ENCODE measurements around the gene ACOT12. TPM values are rescaled to one million over a fixed set of nuclear protein-coding genes. Genes with fewer than 3 reads are reported as not detected.

The ACOT12 gene
- total and polyA plus RNA-seq, 9 of the 15 experiments (the other 6 are each of a cell fraction or from before 2014, with no cell fraction given), result 0.03 TPM; not detected in 8

DNA sequence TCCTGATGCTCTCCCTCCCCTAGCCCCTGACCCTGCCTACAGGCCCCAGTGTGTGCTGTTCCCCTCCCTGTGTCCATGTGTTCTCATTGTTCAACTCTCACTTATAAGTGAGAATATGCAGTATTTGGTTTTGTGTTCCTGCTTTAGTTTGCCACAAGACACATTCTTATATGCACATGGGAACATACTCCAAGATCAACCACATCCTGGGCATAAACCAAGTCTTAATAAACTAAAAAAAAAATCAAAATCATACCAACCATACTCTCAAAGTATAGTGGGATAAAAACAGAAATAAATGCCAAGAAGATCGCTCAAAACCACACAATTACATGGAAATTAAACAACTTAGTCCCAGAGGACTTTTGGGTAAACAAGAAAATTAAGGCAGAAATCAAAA lies 103.8 kb downstream of the ACOT12 start:
- Histone ChIP-seq H3K4me3 (no peak overlapping the region), H3K9me1 (ENCODE audit: control insufficient read depth, insufficient read depth, low read length) (no peaks in the 10 kb centered on the region), H3K27me3 (ENCODE audit: control insufficient read depth in 2 of 2, insufficient read depth in 2 of 2, low read length in 2 of 2) (no peaks in the 10 kb centered on the region), H3K79me2 (ENCODE audit: control insufficient read depth, insufficient read depth, low read length) (peaks cover 16% of the 10 kb centered on the region; the same call in 2 of the 3 replicates), H3K4me2 (ENCODE audit: insufficient read depth, low read length) (no peak overlapping the region), H3K27ac (ENCODE audit: extremely low read depth, low read depth, low read length) (no peak overlapping the region), H4K20me1 (replicated peaks; ENCODE audit: control insufficient read depth, insufficient read depth, low read length) (no peaks in the 10 kb centered on the region), H2AFZ (ENCODE audit: low read depth, low read length) (no peak overlapping the region), H3K9ac (ENCODE audit: insufficient read depth in 1 of 2, low read depth in 2 of 2, low read length in 2 of 2) (no peak overlapping the region), H3K36me3 (ENCODE audit: control insufficient read depth, insufficient read depth, low read length) (no peaks in the 10 kb centered on the region), H3K4me1 (replicated peaks in 1 of 2; ENCODE audit: control insufficient read depth in 2 of 2, insufficient read depth in 2 of 2, low read length in 2 of 2) (no peaks in the 10 kb centered on the region; a peak in 1 of 5 replicates), H3K9me3 (replicated peaks; ENCODE audit: control insufficient read depth, insufficient read depth, low read depth, low read length) (peaks cover 2% of the 10 kb centered on the region; the same call in 1 of the 2 replicates)
- BruUV-seq (replicated peaks), result no TSS peak
- DNase-seq (ENCODE audit: extremely low read depth in 1 of 4, low spot score in 3 of 4) (no peak), FAIRE-seq (no peak), ATAC-seq (no peak)
- intact Hi-C loops (cut with micrococcal nuclease) (no loop called here), in situ Hi-C loops (cut with MboI) (no loop called here)
- WGBS (ENCODE audit: insufficient coverage, low coverage, missing lambda C conversion rate), result 25% methylated on average over 1 of the region's 1 CpG
- CTCF ChIA-PET (ENCODE audit: low intra/inter-chr PET ratio), result no interaction called here
- TF ChIP-seq NR2F6 (CRISPR knock-in tag; IDR thresholded peaks at IDR 0.05), result no peak
- TF ChIP-seq, protein P1, sequence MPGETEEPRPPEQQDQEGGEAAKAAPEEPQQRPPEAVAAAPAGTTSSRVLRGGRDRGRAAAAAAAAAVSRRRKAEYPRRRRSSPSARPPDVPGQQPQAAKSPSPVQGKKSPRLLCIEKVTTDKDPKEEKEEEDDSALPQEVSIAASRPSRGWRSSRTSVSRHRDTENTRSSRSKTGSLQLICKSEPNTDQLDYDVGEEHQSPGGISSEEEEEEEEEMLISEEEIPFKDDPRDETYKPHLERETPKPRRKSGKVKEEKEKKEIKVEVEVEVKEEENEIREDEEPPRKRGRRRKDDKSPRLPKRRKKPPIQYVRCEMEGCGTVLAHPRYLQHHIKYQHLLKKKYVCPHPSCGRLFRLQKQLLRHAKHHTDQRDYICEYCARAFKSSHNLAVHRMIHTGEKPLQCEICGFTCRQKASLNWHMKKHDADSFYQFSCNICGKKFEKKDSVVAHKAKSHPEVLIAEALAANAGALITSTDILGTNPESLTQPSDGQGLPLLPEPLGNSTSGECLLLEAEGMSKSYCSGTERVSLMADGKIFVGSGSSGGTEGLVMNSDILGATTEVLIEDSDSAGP (CRISPR knock-in tag; IDR thresholded peaks at IDR 0.05), result no peak
- TF ChIP-seq, protein P2, sequence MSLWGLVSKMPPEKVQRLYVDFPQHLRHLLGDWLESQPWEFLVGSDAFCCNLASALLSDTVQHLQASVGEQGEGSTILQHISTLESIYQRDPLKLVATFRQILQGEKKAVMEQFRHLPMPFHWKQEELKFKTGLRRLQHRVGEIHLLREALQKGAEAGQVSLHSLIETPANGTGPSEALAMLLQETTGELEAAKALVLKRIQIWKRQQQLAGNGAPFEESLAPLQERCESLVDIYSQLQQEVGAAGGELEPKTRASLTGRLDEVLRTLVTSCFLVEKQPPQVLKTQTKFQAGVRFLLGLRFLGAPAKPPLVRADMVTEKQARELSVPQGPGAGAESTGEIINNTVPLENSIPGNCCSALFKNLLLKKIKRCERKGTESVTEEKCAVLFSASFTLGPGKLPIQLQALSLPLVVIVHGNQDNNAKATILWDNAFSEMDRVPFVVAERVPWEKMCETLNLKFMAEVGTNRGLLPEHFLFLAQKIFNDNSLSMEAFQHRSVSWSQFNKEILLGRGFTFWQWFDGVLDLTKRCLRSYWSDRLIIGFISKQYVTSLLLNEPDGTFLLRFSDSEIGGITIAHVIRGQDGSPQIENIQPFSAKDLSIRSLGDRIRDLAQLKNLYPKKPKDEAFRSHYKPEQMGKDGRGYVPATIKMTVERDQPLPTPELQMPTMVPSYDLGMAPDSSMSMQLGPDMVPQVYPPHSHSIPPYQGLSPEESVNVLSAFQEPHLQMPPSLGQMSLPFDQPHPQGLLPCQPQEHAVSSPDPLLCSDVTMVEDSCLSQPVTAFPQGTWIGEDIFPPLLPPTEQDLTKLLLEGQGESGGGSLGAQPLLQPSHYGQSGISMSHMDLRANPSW (CRISPR knock-in tag; IDR thresholded peaks at IDR 0.05), result no peak
- no peak for TF ChIP-seq ZNF766 (CRISPR knock-in tag; conservative IDR thresholded peaks at IDR 0.05)
- TF ChIP-seq TOE1 (IDR thresholded peaks at IDR 0.05; ENCODE audit: borderline replicate concordance), result no peak
- no peak for TF ChIP-seq TOE1 (CRISPR knock-in tag; IDR thresholded peaks at IDR 0.05; ENCODE audit: borderline replicate concordance, low read depth)
- TF ChIP-seq, protein P3, sequence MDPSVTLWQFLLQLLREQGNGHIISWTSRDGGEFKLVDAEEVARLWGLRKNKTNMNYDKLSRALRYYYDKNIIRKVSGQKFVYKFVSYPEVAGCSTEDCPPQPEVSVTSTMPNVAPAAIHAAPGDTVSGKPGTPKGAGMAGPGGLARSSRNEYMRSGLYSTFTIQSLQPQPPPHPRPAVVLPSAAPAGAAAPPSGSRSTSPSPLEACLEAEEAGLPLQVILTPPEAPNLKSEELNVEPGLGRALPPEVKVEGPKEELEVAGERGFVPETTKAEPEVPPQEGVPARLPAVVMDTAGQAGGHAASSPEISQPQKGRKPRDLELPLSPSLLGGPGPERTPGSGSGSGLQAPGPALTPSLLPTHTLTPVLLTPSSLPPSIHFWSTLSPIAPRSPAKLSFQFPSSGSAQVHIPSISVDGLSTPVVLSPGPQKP (CRISPR knock-in tag; IDR thresholded peaks at IDR 0.05), result no peak
- no peak for TF ChIP-seq RCOR1 (IDR thresholded peaks at IDR 0.05; ENCODE audit: borderline replicate concordance in 1 of 2, low read depth in 2 of 2, low read length in 2 of 2)
- TF ChIP-seq HIVEP1 (CRISPR knock-in tag; IDR thresholded peaks at IDR 0.05), result no peak
- no peak for TF ChIP-seq SPI1 (IDR thresholded peaks at IDR 0.05; ENCODE audit: borderline replicate concordance, low read depth, low read length)
- no peak for TF ChIP-seq PTRF (tag; IDR thresholded peaks at IDR 0.05)
- POLR2A ChIA-PET, result no interaction called here

Measured in K562 (cell line).